Left ventricle myocardium inferior (tissue), 1 donor: ENCODE data around the gene CPSF4. TPM values are rescaled to one million over a fixed set of nuclear protein-coding genes. Genes with fewer than 3 reads are reported as not detected.

Experiments used
- DNase-seq: peaks from one replicate; pipeline ENCODE4 v3.0.0-alpha.2; 2020
- H3K27ac ChIP-seq: fragments of 200-600 bp; replicated peaks from 2 replicates; pipeline ENCODE4 v1.8.0; 2021
- H3K27me3 ChIP-seq: fragments of 200-600 bp; 2 replicates; pipeline ENCODE4 v1.8.0; 2021; ENCODE audit warnings: low read depth
- H3K36me3 ChIP-seq: fragments of 200-600 bp; 2 replicates; pipeline ENCODE4 v1.8.0; 2021
- H3K4me1 ChIP-seq: fragments of 200-600 bp; 2 replicates; pipeline ENCODE4 v1.8.0; 2021
- H3K4me3 ChIP-seq: fragments of 200-600 bp; 2 replicates; pipeline ENCODE4 v1.8.0; 2021; ENCODE audit warnings: mild to moderate bottlenecking, moderate library complexity
- H3K9me3 ChIP-seq: fragments of 200-600 bp; replicated peaks from 2 replicates; pipeline ENCODE4 v1.8.0; 2021
- CTCF ChIP-seq: fragments of 200-600 bp; IDR thresholded peaks from 2 replicates; pipeline ENCODE4 v1.8.0; 2021; ENCODE audit warnings: antibody characterized with exemption, mild to moderate bottlenecking, borderline replicate concordance
- intact Hi-C: fragments of 100-400 bp; cut with micrococcal nuclease; formaldehyde crosslinking; loops from one replicate; pipeline ENCODE4 v1.11.0; 2022
- total RNA-seq: library from RNA; stranded (reverse); fragmentation: NEBNext Ultra II Directional; extraction: Animal tissue kit (Norgen Biotek cat#: 25700); gene quantifications from one replicate; pipeline ENCODE4 v1.2.1, GENCODE V29; 2021
- donor health status: DM: no; HTN: yes; CAD: no; lungs with severe emphysema.

CPSF4 gene
- total RNA-seq, 1 donor from 2014 or later, result 17.9 TPM

- H3K4me3 ChIP-seq, result no peak overlapping the region
- peaks cover 95% of the 10 kb centered on the region for H3K36me3 ChIP-seq
- intact Hi-C loops, result no loop called here
- peak; percentile 31 for DNase-seq
- H3K9me3 ChIP-seq, result no peaks in the 10 kb centered on the region
- TF ChIP-seq CTCF, result no peak
- H3K27ac ChIP-seq, result peak overlapping the region; percentile 60
- H3K27me3 ChIP-seq, result no peaks in the 10 kb centered on the region
- H3K4me1 ChIP-seq, result peaks cover 28% of the 10 kb centered on the region
These were observed 14.4 kb downstream of the CPSF4 start for GRCh38 chr7:99453105-99453504.

GRCh38 chr7:99455874-99456273, 17.1 kb downstream of the CPSF4 start:
- H3K36me3 ChIP-seq, result peaks cover 92% of the 10 kb centered on the region
- no peak for DNase-seq
- H3K9me3 ChIP-seq, result no peaks in the 10 kb centered on the region
- H3K4me1 ChIP-seq, result peaks cover 52% of the 10 kb centered on the region
- TF ChIP-seq CTCF, result no peak
- H3K27ac ChIP-seq, result no peak overlapping the region
- no peak overlapping the region for H3K4me3 ChIP-seq
- intact Hi-C loops, result no loop called here
- no peaks in the 10 kb centered on the region for H3K27me3 ChIP-seq

GRCh38 chr7:99456288-99456687, 17.5 kb downstream of the CPSF4 start:
- Histone ChIP-seq H3K4me3 (no peak overlapping the region), H3K9me3 (no peaks in the 10 kb centered on the region), H3K27ac (no peak overlapping the region), H3K36me3 (peaks cover 88% of the 10 kb centered on the region), H3K4me1 (peaks cover 53% of the 10 kb centered on the region), H3K27me3 (no peaks in the 10 kb centered on the region)
- intact Hi-C loops, result no loop called here
- no peak for TF ChIP-seq CTCF
- DNase-seq, result no peak

- peaks cover 81% of the 10 kb centered on the region for H3K36me3 ChIP-seq
- H3K27ac ChIP-seq, result no peak overlapping the region
- no peaks in the 10 kb centered on the region for H3K27me3 ChIP-seq
- DNase-seq, result no peak
- H3K9me3 ChIP-seq, result no peaks in the 10 kb centered on the region
- H3K4me1 ChIP-seq, result peaks cover 53% of the 10 kb centered on the region
- no peak for TF ChIP-seq CTCF
- intact Hi-C loops, result no loop called here
- no peak overlapping the region for H3K4me3 ChIP-seq
These were observed 18.4 kb downstream of the CPSF4 start for GRCh38 chr7:99457050-99457649.

GRCh38 chr7:99457650-99458493, 19.1 kb downstream of the CPSF4 start:
- Histone ChIP-seq H3K36me3 (peaks cover 81% of the 10 kb centered on the region), H3K4me1 (peaks cover 53% of the 10 kb centered on the region), H3K9me3 (no peaks in the 10 kb centered on the region), H3K27ac (no peak overlapping the region), H3K4me3 (no peak overlapping the region), H3K27me3 (no peaks in the 10 kb centered on the region)
- intact Hi-C loops, result no loop called here
- no peak for TF ChIP-seq CTCF
- no peak for DNase-seq
